Mesenchymal stem cell (in vitro differentiated cells and primary cell): Measurements from ENCODE around the gene NFIB.

Source experiments
- DNase-seq: peaks from one replicate; pipeline ENCODE4 v3.0.0-alpha.2; 2013
- H2AFZ ChIP-seq: one replicate; pipeline ENCODE4 v1.6.1; 2013; ENCODE audit warnings: low read depth, mild to moderate bottlenecking, control low read depth, inconsistent platforms, low read length, moderate library complexity
- H2AK5ac ChIP-seq: 2 replicates; pipeline ENCODE4 v1.6.1; 2013; ENCODE audit warnings: low read length, moderate library complexity, mild to moderate bottlenecking, inconsistent platforms; ENCODE audit not compliant: severe bottlenecking
- H2BK120ac ChIP-seq: one replicate; pipeline ENCODE4 v1.6.1; 2013; ENCODE audit warnings: low read depth, mild to moderate bottlenecking, inconsistent platforms, low read length, moderate library complexity
- H2BK12ac ChIP-seq, 2 experiments: one replicate each; pipeline ENCODE4 v1.6.1; 2013; ENCODE audit warnings: inconsistent platforms in 2 of 2, low read length in 2 of 2, mild to moderate bottlenecking in 2 of 2, moderate library complexity in 2 of 2, control low read depth in 1 of 2
- H2BK15ac ChIP-seq: one replicate; pipeline ENCODE4 v1.6.1; 2013; ENCODE audit warnings: mild to moderate bottlenecking, low read depth, inconsistent platforms; ENCODE audit not compliant: poor library complexity, severe bottlenecking
- H2BK5ac ChIP-seq: 2 replicates; pipeline ENCODE4 v1.6.1; 2013; ENCODE audit warnings: low read depth, mild to moderate bottlenecking, low read length, control low read depth, inconsistent platforms; ENCODE audit not compliant: poor library complexity, severe bottlenecking
- H3K14ac ChIP-seq, 2 experiments: one replicate each; pipeline ENCODE4 v1.6.1; 2013; ENCODE audit warnings: inconsistent platforms in 2 of 2, low read length in 2 of 2, control low read depth in 1 of 2, mild to moderate bottlenecking in 1 of 2, moderate library complexity in 1 of 2
- H3K18ac ChIP-seq, 2 experiments: one replicate each; pipeline ENCODE4 v1.6.1; 2013; ENCODE audit warnings: inconsistent platforms in 2 of 2, low read length in 2 of 2, control low read depth in 1 of 2, low read depth in 1 of 2, mild to moderate bottlenecking in 1 of 2
- H3K23ac ChIP-seq, 2 experiments: one replicate each; pipeline ENCODE4 v1.6.1; 2013; ENCODE audit warnings: inconsistent platforms in 2 of 2, low read length in 2 of 2, mild to moderate bottlenecking in 2 of 2, moderate library complexity in 2 of 2, control low read depth in 1 of 2
- H3K27ac ChIP-seq: 2 replicates; pipeline ENCODE4 v1.5.1; 2013; ENCODE audit warnings: mild to moderate bottlenecking, moderate library complexity, low read length, control low read depth, inconsistent platforms; ENCODE audit not compliant: poor library complexity, severe bottlenecking
- H3K27me3 ChIP-seq, 2 experiments: 2 replicates each; pipeline versions ENCODE4 v1.6.1 to v1.7.0; 2013; ENCODE audit warnings: low read length in 2 of 2, mild to moderate bottlenecking in 2 of 2, moderate library complexity in 2 of 2, control low read depth in 1 of 2, inconsistent platforms in 1 of 2; ENCODE audit not compliant: control insufficient read depth in 1 of 2, insufficient read depth in 1 of 2
- H3K36me3 ChIP-seq, 2 experiments: 2 replicates each; pipeline versions ENCODE4 v1.6.1 to v1.7.0; 2013; ENCODE audit warnings: low read length in 2 of 2, control low read depth in 1 of 2, inconsistent platforms in 1 of 2, low read depth in 1 of 2, mild to moderate bottlenecking in 1 of 2; ENCODE audit not compliant: insufficient read depth in 2 of 2, control insufficient read depth in 1 of 2
- H3K4ac ChIP-seq, 2 experiments: one replicate each; pipeline ENCODE4 v1.6.1; 2013; ENCODE audit warnings: inconsistent platforms in 2 of 2, low read length in 2 of 2, mild to moderate bottlenecking in 2 of 2, moderate library complexity in 2 of 2, control low read depth in 1 of 2, low read depth in 1 of 2
- H3K4me1 ChIP-seq: 2 replicates; pipeline ENCODE4 v1.6.1; 2013; ENCODE audit warnings: low read depth, low read length, control low read depth; ENCODE audit not compliant: control insufficient read depth, insufficient read depth
- H3K4me2 ChIP-seq: 2 replicates; pipeline ENCODE4 v1.6.1; 2013; ENCODE audit warnings: low read length, mild to moderate bottlenecking, inconsistent platforms; ENCODE audit not compliant: poor library complexity, severe bottlenecking
- H3K4me3 ChIP-seq, 2 experiments: 2 replicates each; pipeline versions ENCODE4 v1.5.1 to v1.7.0; 2013; ENCODE audit warnings: low read length in 2 of 2, mild to moderate bottlenecking in 2 of 2, control low read depth in 1 of 2, low read depth in 1 of 2; ENCODE audit not compliant: insufficient read depth in 1 of 2
- H3K79me1 ChIP-seq: replicated peaks from 2 replicates; pipeline ENCODE4 v1.6.1; 2013; ENCODE audit warnings: mild to moderate bottlenecking, control low read depth, low read length, inconsistent platforms; ENCODE audit not compliant: poor library complexity, severe bottlenecking
- H3K9ac ChIP-seq: 2 replicates; pipeline ENCODE4 v1.7.0; 2013; ENCODE audit warnings: mild to moderate bottlenecking, low read length, moderate library complexity
- H3K9me3 ChIP-seq: 2 replicates; pipeline ENCODE4 v1.7.0; 2013; ENCODE audit warnings: mild to moderate bottlenecking, low read length; ENCODE audit not compliant: control insufficient read depth
- H4K8ac ChIP-seq: one replicate; pipeline ENCODE4 v1.6.1; 2013; ENCODE audit warnings: inconsistent platforms, mild to moderate bottlenecking, low read length, moderate library complexity
- H4K91ac ChIP-seq: one replicate; pipeline ENCODE4 v1.6.1; 2013; ENCODE audit warnings: mild to moderate bottlenecking, low read length, inconsistent platforms
- WGBS: methylation state at CpG from one replicate; pipeline ENCODE4 v1.1.7; 2013; ENCODE audit warnings: mixed read lengths; 5-methylcytosine and 5-hydroxymethylcytosine counted together

NFIB gene

DNA sequence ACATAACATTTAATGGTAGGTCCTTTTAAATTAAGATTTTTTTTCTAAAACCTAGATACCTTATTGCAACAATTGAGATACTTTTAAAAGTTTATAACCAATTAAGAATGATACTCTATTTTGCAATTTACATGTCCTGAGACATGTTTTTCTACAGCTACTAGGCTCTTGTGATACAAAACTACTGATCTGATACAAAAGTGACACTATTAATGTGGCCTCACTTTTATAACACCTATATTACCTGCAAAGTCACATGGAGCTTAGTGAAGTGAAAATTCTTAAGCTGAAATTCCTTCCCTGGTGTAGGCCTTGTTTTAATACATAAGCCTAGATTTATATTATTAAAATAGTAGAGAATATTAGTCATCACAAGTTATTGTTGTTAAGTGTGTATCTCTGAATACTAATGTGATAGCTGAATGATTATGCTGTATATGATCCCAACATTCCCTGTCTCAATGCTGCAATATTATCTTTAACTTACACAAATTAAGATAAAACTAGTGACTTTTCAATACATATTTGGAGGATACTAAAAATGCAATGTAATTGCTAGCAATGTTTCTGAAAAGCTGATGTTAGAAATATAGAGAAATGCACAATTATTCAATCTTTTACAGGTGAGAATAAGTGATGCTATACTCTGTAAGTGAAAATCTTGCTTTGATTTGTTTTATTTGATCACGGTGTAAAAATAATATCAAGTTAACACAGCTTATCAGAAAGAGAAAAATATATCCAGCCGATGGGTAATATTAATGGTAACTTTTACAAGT is 2.6 kb downstream of the NFIB start:
- H3K27ac ChIP-seq: no peak overlapping the region
- H4K8ac ChIP-seq: no peak overlapping the region
- H3K79me1 ChIP-seq: peaks cover 13% of the 10 kb centered on the region
- no peak overlapping the region for H2AK5ac ChIP-seq
- H3K18ac ChIP-seq: no peak overlapping the region
- H3K4me2 ChIP-seq: no peak overlapping the region
- no peaks in the 10 kb centered on the region for H3K27me3 ChIP-seq
- H3K4me1 ChIP-seq: peaks cover 4% of the 10 kb centered on the region
- no peak overlapping the region for H4K91ac ChIP-seq
- no peak overlapping the region for H2BK120ac ChIP-seq
- H2BK12ac ChIP-seq: no peak overlapping the region
- peak overlapping the region; percentile 99 for H3K9ac ChIP-seq
- peaks cover 8% of the 10 kb centered on the region in 2 experiments for H3K36me3 ChIP-seq
- H3K9me3 ChIP-seq: no peaks in the 10 kb centered on the region
- H2BK15ac ChIP-seq: no peak overlapping the region
- peak overlapping the region in 1 of 2 experiments; percentile 98 for H3K4me3 ChIP-seq
- H3K4ac ChIP-seq: no peak overlapping the region
- H3K23ac ChIP-seq: no peak overlapping the region
- no peak for DNase-seq
- no CpG with 5 or more reads among the region's 2 CpGs for WGBS
- no peak overlapping the region for H2AFZ ChIP-seq
- no peak overlapping the region for H2BK5ac ChIP-seq
- H3K14ac ChIP-seq: no peak overlapping the region

DNA sequence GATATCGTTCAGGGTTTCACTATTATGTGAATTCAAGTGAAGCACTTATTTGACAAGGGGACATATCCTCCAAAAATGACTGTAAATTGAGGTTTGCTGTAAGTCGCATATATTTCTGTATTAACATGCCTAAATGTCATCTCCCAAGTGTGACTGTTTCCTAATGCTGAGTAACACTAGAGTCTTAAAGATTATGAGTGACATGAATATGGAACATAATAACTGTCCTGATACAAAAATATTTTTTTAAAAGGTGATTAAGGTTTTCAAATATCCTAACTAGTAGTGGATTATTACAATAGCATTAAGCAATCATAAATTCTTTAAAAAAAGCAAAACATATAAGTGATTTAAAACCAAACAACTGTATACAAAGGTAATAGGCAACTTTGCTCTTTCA is 3.6 kb downstream of the NFIB start:
- Histone ChIP-seq H3K23ac (no peak overlapping the region), H2BK12ac (no peak overlapping the region), H3K14ac (no peak overlapping the region), H2BK5ac (no peak overlapping the region), H3K4ac (no peak overlapping the region), H3K36me3 (peaks cover 8 to 18% of the 10 kb centered on the region in 2 experiments), H4K91ac (no peak overlapping the region), H3K4me2 (no peak overlapping the region), H3K9ac (peak overlapping the region; percentile 99), H3K9me3 (no peaks in the 10 kb centered on the region), H2AK5ac (no peak overlapping the region), H3K4me1 (peaks cover 1% of the 10 kb centered on the region), H2BK120ac (no peak overlapping the region), H3K4me3 (peak overlapping the region in 1 of 2 experiments; percentile 98), H3K79me1 (peaks cover 15% of the 10 kb centered on the region), H3K27me3 (no peaks in the 10 kb centered on the region), H3K18ac (no peak overlapping the region), H2BK15ac (no peak overlapping the region), H3K27ac (no peak overlapping the region), H4K8ac (no peak overlapping the region), H2AFZ (no peak overlapping the region)
- WGBS: 100% methylated on average over 1 of the region's 2 CpGs
- no peak for DNase-seq

DNA sequence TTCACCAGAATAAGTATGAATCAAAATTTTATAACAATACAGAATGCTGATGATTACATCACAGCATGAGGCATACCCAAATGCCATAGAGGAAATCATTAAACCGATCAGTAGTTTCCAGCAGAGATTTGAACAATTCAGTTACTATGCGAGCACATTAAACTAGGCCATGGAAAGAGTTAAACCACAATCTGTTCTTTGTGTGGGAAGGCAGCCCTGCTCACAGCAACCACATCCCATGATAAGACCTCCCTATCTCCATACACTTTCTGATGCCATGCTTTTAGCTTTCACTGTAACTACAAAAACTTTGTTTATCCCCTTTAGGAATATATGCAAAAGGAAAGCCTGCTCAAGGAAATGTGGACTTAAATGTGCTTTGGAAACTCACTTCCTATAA is 4.5 kb downstream of the NFIB start:
- peaks cover 8 to 26% of the 10 kb centered on the region in 2 experiments for H3K36me3 ChIP-seq
- H3K4me2 ChIP-seq: no peak overlapping the region
- no peak overlapping the region for H3K23ac ChIP-seq
- no peak overlapping the region for H2BK12ac ChIP-seq
- H2BK120ac ChIP-seq: no peak overlapping the region
- H2BK15ac ChIP-seq: no peak overlapping the region
- no peaks in the 10 kb centered on the region for H3K27me3 ChIP-seq
- H3K18ac ChIP-seq: no peak overlapping the region
- H3K9me3 ChIP-seq: no peaks in the 10 kb centered on the region
- H3K27ac ChIP-seq: no peak overlapping the region
- H3K9ac ChIP-seq: peak overlapping the region; percentile 99
- no peak overlapping the region for H4K8ac ChIP-seq
- H4K91ac ChIP-seq: no peak overlapping the region
- no peak overlapping the region for H2AK5ac ChIP-seq
- H3K4me1 ChIP-seq: peaks cover 1% of the 10 kb centered on the region
- no peak overlapping the region for H2AFZ ChIP-seq
- peak; percentile 9 for DNase-seq
- peak overlapping the region in 1 of 2 experiments; percentile 98 for H3K4me3 ChIP-seq
- WGBS: 82% methylated on average over 2 of the region's 2 CpGs
- H3K79me1 ChIP-seq: peaks cover 17% of the 10 kb centered on the region
- H2BK5ac ChIP-seq: no peak overlapping the region
- no peak overlapping the region for H3K4ac ChIP-seq
- no peak overlapping the region for H3K14ac ChIP-seq

GRCh38 chr9:14308853-14309145 is 5.1 kb downstream of the NFIB start:
- H3K18ac ChIP-seq: no peak overlapping the region
- peaks cover 8 to 32% of the 10 kb centered on the region in 2 experiments for H3K36me3 ChIP-seq
- H3K4me3 ChIP-seq: peak overlapping the region in 1 of 2 experiments; percentile 98
- H2BK12ac ChIP-seq: no peak overlapping the region
- H2AFZ ChIP-seq: no peak overlapping the region
- peaks cover 17% of the 10 kb centered on the region for H3K79me1 ChIP-seq
- H3K4me2 ChIP-seq: no peak overlapping the region
- no peak overlapping the region for H3K27ac ChIP-seq
- no peak overlapping the region for H4K8ac ChIP-seq
- H2AK5ac ChIP-seq: no peak overlapping the region
- H3K9me3 ChIP-seq: no peaks in the 10 kb centered on the region
- H3K9ac ChIP-seq: peak overlapping the region; percentile 99
- no peak for DNase-seq
- no peak overlapping the region for H2BK5ac ChIP-seq
- H2BK15ac ChIP-seq: no peak overlapping the region
- no peak overlapping the region for H2BK120ac ChIP-seq
- H3K4ac ChIP-seq: no peak overlapping the region
- H3K14ac ChIP-seq: no peak overlapping the region
- WGBS: 96% methylated on average over 5 of the region's 6 CpGs
- peaks cover 1% of the 10 kb centered on the region for H3K4me1 ChIP-seq
- H3K23ac ChIP-seq: no peak overlapping the region
- H4K91ac ChIP-seq: no peak overlapping the region
- H3K27me3 ChIP-seq: no peaks in the 10 kb centered on the region
